ENCODE results near the gene BCAS3. TPM values are rescaled to one million over a fixed set of nuclear protein-coding genes. Genes with fewer than 3 reads are reported as not detected.

BCAS3 gene
- total RNA-seq, 2 experiments from 2014 or later: 13.4 to 14.5 TPM

- peak overlapping the region; percentile 62 for H3K4me3 ChIP-seq (ENCODE audit: low read depth, low read length, poor library complexity, severe bottlenecking)
- no peaks in the 10 kb centered on the region for H3K79me2 ChIP-seq (ENCODE audit: insufficient read depth, low read depth, low read length)
- H3K4me2 ChIP-seq (ENCODE audit: low read length): peak overlapping the region; percentile 73
- POLR2A ChIA-PET: interaction anchor here (0.6 to 0.8 kb wide), 2 partner anchors 161 to 219 kb away, joined by 3 read pairs; no protein-coding TSS in a partner anchor
- no TSS peak for BruUV-seq (replicated peaks)
- H4K20me1 ChIP-seq (ENCODE audit: insufficient read depth, low read length): no peaks in the 10 kb centered on the region
- no peaks in the 10 kb centered on the region for H3K9me3 ChIP-seq (ENCODE audit: low read length)
- H3K9me2 ChIP-seq (ENCODE audit: insufficient read depth, low read length): no peaks in the 10 kb centered on the region
- peaks cover 18% of the 10 kb centered on the region for H3K4me1 ChIP-seq (ENCODE audit: insufficient read depth, low read length, poor library complexity, severe bottlenecking)
- no peak for DNase-seq (ENCODE audit: low spot score)
- intact Hi-C loops (cut with micrococcal nuclease; ENCODE audit: unreplicated experiment): loop anchor here (1.0 to 5.0 kb wide), 3 partner anchors 162 to 696 kb away; partner anchors contain the start of gene MED13
- H3K36me3 ChIP-seq (ENCODE audit: insufficient read depth, low read length): no peaks in the 10 kb centered on the region
- CTCF ChIA-PET (ENCODE audit: unreplicated experiment): no interaction called here
- H2AFZ ChIP-seq (ENCODE audit: low read length): peak overlapping the region; percentile 82; the same call in 1 of the 2 replicates
- no peak overlapping the region for H3K27ac ChIP-seq (ENCODE audit: low read depth, low read length, poor library complexity, severe bottlenecking)
- TF ChIP-seq EZH2phosphoT487 (IDR thresholded peaks at IDR 0.05; ENCODE audit: borderline replicate concordance, low read depth, low read length) (no peak), CTCF (conservative IDR thresholded peaks at IDR 0.05; ENCODE audit: low read length) (no peak)
These were observed 735.4 kb downstream of the BCAS3 start for GRCh38 chr17:61412860-61413660.

GRCh38 chr17:61413661-61414126 is 736.0 kb downstream of the BCAS3 start:
- Histone ChIP-seq H3K4me3 (ENCODE audit: low read depth, low read length, poor library complexity, severe bottlenecking) (no peak overlapping the region), H3K27ac (ENCODE audit: low read depth, low read length, poor library complexity, severe bottlenecking) (no peak overlapping the region), H3K4me1 (ENCODE audit: insufficient read depth, low read length, poor library complexity, severe bottlenecking) (peaks cover 23% of the 10 kb centered on the region), H2AFZ (ENCODE audit: low read length) (no peak overlapping the region), H4K20me1 (ENCODE audit: insufficient read depth, low read length) (no peaks in the 10 kb centered on the region), H3K79me2 (ENCODE audit: insufficient read depth, low read depth, low read length) (no peaks in the 10 kb centered on the region), H3K36me3 (ENCODE audit: insufficient read depth, low read length) (no peaks in the 10 kb centered on the region), H3K9me3 (ENCODE audit: low read length) (no peaks in the 10 kb centered on the region), H3K4me2 (ENCODE audit: low read length) (no peak overlapping the region), H3K9me2 (ENCODE audit: insufficient read depth, low read length) (no peaks in the 10 kb centered on the region)
- POLR2A ChIA-PET: interaction anchor here (0.6 to 0.8 kb wide), 2 partner anchors 161 to 219 kb away, joined by 3 read pairs; no protein-coding TSS in a partner anchor
- no peak for DNase-seq (ENCODE audit: low spot score)
- no TSS peak for BruUV-seq (replicated peaks)
- intact Hi-C loops (cut with micrococcal nuclease; ENCODE audit: unreplicated experiment): loop anchor here (5.0 kb wide), 1 partner anchor 654 kb away; the partner anchor contains the start of gene MED13
- CTCF ChIA-PET (ENCODE audit: unreplicated experiment): no interaction called here
- TF ChIP-seq EZH2phosphoT487 (IDR thresholded peaks at IDR 0.05; ENCODE audit: borderline replicate concordance, low read depth, low read length): no peak
- TF ChIP-seq CTCF (conservative IDR thresholded peaks at IDR 0.05; ENCODE audit: low read length): no peak
